ENCODE measurements around the gene PDGFRB. TPM values are rescaled to one million over a fixed set of nuclear protein-coding genes. Genes with fewer than 3 reads are reported as not detected.

The PDGFRB gene
- polyA plus RNA-seq, 1 experiment = 118 TPM

DNA sequence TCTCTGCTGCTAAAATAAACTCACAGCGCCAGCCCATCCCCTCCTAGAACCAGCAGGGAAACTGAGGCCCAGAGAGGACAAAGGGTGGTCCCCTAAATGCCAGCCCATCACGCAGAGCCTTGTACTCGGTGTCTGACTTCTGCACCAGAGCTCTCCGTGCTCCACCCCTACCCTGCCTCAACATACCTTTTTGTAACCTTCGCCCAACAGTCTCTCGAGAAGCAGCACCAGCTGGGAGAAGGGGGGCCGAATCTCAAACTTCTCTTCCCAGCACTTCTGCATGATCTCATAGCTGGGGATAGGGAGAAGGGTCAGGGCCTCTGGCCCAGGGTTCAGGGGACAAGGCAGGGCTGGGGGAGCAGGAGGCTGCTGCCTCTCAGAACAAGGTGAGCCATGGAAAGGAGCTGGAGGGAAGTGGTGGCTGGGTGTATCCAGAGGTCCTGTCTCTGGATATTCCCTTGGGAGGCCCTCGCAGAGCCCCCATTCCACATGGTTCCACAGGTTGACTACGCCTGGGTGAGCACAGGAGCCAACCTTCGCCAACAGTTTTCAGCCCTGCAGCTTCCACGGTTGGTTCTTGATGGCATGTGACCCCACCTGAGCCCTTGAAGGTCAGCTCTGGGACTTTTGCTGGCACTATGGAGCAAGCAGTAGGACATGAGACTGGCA is 37.0 kb downstream of the PDGFRB start:
- H3K27ac ChIP-seq (ENCODE audit: low read depth, low read length) = no peak overlapping the region
- H3K9me3 ChIP-seq (ENCODE audit: control insufficient read depth, insufficient read depth, low read length) = no peaks in the 10 kb centered on the region
- H3K4me3 ChIP-seq (ENCODE audit: low read depth, low read length) = no peak overlapping the region
- CTCF ChIA-PET = interaction anchor here (0.9 to 1.0 kb wide), 2 partner anchors 284 to 290 kb away, joined by 3 read pairs; no protein-coding TSS in a partner anchor
- no peak for DNase-seq (ENCODE audit: low read depth, low spot score)
- POLR2A ChIA-PET = interaction anchor here (0.5 kb wide), 1 partner anchor 75 kb away, joined by 7 read pairs; no protein-coding TSS in a partner anchor
- TF ChIP-seq, protein P1, sequence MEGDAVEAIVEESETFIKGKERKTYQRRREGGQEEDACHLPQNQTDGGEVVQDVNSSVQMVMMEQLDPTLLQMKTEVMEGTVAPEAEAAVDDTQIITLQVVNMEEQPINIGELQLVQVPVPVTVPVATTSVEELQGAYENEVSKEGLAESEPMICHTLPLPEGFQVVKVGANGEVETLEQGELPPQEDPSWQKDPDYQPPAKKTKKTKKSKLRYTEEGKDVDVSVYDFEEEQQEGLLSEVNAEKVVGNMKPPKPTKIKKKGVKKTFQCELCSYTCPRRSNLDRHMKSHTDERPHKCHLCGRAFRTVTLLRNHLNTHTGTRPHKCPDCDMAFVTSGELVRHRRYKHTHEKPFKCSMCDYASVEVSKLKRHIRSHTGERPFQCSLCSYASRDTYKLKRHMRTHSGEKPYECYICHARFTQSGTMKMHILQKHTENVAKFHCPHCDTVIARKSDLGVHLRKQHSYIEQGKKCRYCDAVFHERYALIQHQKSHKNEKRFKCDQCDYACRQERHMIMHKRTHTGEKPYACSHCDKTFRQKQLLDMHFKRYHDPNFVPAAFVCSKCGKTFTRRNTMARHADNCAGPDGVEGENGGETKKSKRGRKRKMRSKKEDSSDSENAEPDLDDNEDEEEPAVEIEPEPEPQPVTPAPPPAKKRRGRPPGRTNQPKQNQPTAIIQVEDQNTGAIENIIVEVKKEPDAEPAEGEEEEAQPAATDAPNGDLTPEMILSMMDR (IDR thresholded peaks at IDR 0.05; ENCODE audit: low read depth, low read length) = no peak
- H3K27me3 ChIP-seq (ENCODE audit: control insufficient read depth, insufficient read depth, low read length) = no peaks in the 10 kb centered on the region

DNA sequence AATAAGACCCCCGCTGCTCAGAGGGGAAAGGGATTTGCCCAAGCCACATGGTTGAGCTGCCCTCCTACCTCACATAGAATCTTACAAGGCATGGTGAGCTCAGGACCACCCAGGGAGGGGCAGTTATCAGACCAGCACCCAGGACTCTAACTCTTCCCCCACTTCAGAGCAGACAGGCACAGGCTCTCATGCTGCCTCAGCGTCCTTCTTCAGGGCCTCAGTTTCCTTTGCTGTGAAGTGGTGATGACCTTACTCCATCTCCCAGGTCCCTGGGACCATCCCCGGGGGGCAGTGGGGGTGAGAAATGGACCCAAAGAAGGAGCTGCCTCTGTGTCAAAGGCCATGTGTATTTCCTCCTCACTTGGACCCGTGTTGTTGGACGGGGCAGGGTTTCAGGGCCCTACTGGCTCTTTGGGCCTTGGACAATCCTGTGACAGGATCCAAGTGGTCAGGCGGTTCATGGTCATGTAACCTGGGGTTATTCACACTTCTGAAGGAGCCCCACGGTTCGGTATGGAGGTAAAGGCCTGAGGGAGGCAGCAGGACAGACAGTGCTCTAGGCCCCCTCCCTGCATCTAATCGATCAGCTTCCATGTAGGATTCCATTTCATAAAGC is 37.6 kb downstream of the PDGFRB start:
- H3K9me3 ChIP-seq (ENCODE audit: control insufficient read depth, insufficient read depth, low read length) = no peaks in the 10 kb centered on the region
- TF ChIP-seq, protein P1 (IDR thresholded peaks at IDR 0.05; ENCODE audit: low read depth, low read length) = no peak
- H3K27me3 ChIP-seq (ENCODE audit: control insufficient read depth, insufficient read depth, low read length) = no peaks in the 10 kb centered on the region
- no peak overlapping the region for H3K27ac ChIP-seq (ENCODE audit: low read depth, low read length)
- CTCF ChIA-PET = interaction anchor here (0.9 kb wide), 1 partner anchor 289 kb away, joined by 3 read pairs; no protein-coding TSS in a partner anchor
- H3K4me3 ChIP-seq (ENCODE audit: low read depth, low read length) = no peak overlapping the region
- POLR2A ChIA-PET = interaction anchor here (0.5 to 0.7 kb wide), 2 partner anchors 76 to 84 kb away, joined by 6 to 7 read pairs; no protein-coding TSS in a partner anchor
- DNase-seq (ENCODE audit: low read depth, low spot score) = no peak

DNA sequence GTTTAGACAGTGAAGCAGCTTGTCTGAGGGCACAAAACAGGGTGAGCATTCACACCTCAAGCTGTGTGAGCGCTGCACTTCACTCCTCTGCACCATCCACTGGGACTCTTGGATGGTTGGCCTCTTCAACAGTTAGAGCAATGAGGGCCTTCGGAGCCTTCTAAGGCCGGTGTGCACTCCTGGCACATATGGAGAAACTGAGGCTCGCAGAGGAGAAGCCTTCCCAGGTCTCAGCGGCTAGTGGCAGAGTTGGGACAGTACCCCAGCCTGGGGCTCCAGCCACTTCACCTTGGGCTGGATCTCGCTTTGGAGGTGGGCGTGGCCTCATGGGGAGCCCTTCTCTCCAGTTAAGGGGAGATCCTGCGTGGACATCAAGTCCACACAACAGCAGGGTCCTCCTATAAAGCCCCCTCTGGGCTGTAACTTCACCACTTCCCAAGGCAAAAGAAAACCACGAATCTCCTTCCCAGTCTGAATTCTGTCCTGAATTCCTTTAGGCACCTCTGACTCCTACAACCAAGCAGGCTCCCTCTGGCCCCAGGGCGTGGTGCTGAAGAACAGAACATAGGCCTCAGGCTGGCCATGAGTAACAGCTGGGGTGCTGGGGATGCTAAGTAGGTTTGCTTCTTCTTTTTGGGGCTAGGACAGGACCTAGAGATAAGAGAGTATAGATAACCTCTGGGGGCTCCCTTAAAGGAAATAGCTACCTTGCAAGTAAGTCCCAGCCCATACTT is 38.8 kb downstream of the PDGFRB start:
- H3K9me3 ChIP-seq (ENCODE audit: control insufficient read depth, insufficient read depth, low read length) = no peaks in the 10 kb centered on the region
- CTCF ChIA-PET = no interaction called here
- POLR2A ChIA-PET = no interaction called here
- DNase-seq (ENCODE audit: low read depth, low spot score) = no peak
- H3K4me3 ChIP-seq (ENCODE audit: low read depth, low read length) = no peak overlapping the region
- H3K27me3 ChIP-seq (ENCODE audit: control insufficient read depth, insufficient read depth, low read length) = no peaks in the 10 kb centered on the region
- TF ChIP-seq, protein P1 (IDR thresholded peaks at IDR 0.05; ENCODE audit: low read depth, low read length) = no peak
- H3K27ac ChIP-seq (ENCODE audit: low read depth, low read length) = peak overlapping the region; percentile 31

DNA sequence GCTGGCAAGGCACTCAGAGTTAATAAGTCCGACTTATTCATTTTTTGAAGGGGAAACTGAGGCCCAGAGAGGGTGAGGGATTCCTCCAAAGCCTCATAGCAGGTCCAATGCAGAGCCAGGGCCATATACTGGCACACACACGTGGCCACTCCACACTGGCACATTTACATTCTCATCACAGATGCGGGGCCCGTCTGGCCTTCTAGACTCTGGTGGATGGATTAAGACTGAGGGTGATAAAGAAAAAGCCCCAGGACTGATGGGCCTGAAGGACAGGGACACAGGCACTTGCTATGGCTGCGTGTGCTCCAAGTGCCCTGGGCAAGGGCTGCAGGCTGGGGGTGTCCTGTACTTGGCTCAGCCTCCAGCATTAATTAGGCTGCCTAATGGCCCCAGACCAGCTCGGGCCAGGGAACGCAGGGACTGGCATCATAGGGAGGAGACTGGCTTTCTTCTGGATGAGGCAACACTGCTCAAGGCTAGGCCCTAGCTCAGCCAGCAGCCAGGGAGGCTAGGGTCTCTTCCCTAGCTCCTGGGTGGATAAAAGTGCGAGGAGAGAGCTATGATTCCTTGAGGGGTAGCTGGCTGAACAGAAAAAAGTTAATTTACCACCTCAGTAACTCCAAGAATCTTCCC is 40.8 kb downstream of the PDGFRB start:
- CTCF ChIA-PET = interaction anchor here (1.5 kb wide), 1 partner anchor 112 kb away, joined by 4 read pairs; no protein-coding TSS in a partner anchor
- DNase-seq (ENCODE audit: low read depth, low spot score) = no peak
- H3K27ac ChIP-seq (ENCODE audit: low read depth, low read length) = no peak overlapping the region
- no peaks in the 10 kb centered on the region for H3K9me3 ChIP-seq (ENCODE audit: control insufficient read depth, insufficient read depth, low read length)
- H3K4me3 ChIP-seq (ENCODE audit: low read depth, low read length) = no peak overlapping the region
- TF ChIP-seq, protein P1 (IDR thresholded peaks at IDR 0.05; ENCODE audit: low read depth, low read length) = no peak
- POLR2A ChIA-PET = no interaction called here
- no peaks in the 10 kb centered on the region for H3K27me3 ChIP-seq (ENCODE audit: control insufficient read depth, insufficient read depth, low read length)

All from AG04450 (cell line).